HG02840 (cell line): Measurements from ENCODE around the gene SNX25.
A peak's percentile ranks its signal among the peaks of the same experiment; 100 is the strongest.

Experiments
- ATAC-seq: cut with Tn5 transposase; IDR thresholded peaks from one replicate; pipeline ENCODE4 v1.9.1; 2021; ENCODE audit warnings: mild to moderate bottlenecking, moderate library complexity, moderate number of reproducible peaks; ENCODE audit not compliant: unreplicated experiment, low FRiP score

The SNX25 gene

GRCh38 chr4:185395956-185396723, 186.7 kb downstream of the SNX25 start:
- ATAC-seq = peak; percentile 86

GRCh38 chr4:185396724-185397385, 187.5 kb downstream of the SNX25 start, which contains the start of gene ANKRD37:
ANKRD37 (plus strand) TSS chr4:185396841; CDS start chr4:185396924, 83 bp downstream.
- ATAC-seq = no peak

GRCh38 chr4:185398618-185399017, 189.2 kb downstream of the SNX25 start:
- ATAC-seq = no peak

- ATAC-seq = no peak
These were observed 190.1 kb downstream of the SNX25 start for GRCh38 chr4:185399466-185399865.

- no peak for ATAC-seq
These were observed 194.6 kb downstream of the SNX25 start for GRCh38 chr4:185404031-185404430.

- peak; percentile 64 for ATAC-seq
These were observed 196.1 kb downstream of the SNX25 start for GRCh38 chr4:185405296-185405999.

- ATAC-seq = no peak
These were observed 199.0 kb downstream of the SNX25 start for GRCh38 chr4:185408432-185408831.

- ATAC-seq = no peak
These were observed 202.5 kb downstream of the SNX25 start for GRCh38 chr4:185411849-185412248.

GRCh38 chr4:185412412-185412811, 203.0 kb downstream of the SNX25 start:
- no peak for ATAC-seq
